ENCODE measurements around the gene GPR183.

Gene GPR183

DNA sequence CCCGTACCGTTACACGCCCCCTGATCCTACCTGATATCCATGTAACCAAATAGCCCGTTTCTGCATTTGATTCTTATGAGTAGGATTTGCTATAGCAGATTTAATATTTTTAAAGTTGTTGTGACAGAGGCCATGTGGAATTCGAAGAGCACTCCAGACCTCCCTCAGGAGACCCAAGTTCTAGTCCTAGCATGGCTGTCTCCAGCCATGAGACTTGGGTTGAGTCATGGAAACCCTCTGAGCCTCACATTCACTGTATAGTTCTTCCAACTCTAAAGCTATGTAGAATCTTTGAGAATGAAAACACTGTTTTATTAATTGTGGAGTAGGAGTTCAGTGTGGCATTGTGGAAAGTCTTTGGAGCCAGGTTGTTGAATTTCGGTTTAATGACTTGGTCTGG, 8.0 kb upstream of the GPR183 start:
- no peaks in the 10 kb centered on the region for H3K9me3 ChIP-seq
- H3K36me3 ChIP-seq, result peaks cover 0 to 11% (median 4%) of the 10 kb centered on the region in 3 donors
- H3K4me3 ChIP-seq, result no peak overlapping the region
- H3K27me3 ChIP-seq, result no peaks in the 10 kb centered on the region
- no peak overlapping the region for H3K27ac ChIP-seq
- DNase-seq, result no peak
- peaks cover 0 to 25% (median 5%) of the 10 kb centered on the region in 4 donors for H3K4me1 ChIP-seq
- TF ChIP-seq, protein P1, sequence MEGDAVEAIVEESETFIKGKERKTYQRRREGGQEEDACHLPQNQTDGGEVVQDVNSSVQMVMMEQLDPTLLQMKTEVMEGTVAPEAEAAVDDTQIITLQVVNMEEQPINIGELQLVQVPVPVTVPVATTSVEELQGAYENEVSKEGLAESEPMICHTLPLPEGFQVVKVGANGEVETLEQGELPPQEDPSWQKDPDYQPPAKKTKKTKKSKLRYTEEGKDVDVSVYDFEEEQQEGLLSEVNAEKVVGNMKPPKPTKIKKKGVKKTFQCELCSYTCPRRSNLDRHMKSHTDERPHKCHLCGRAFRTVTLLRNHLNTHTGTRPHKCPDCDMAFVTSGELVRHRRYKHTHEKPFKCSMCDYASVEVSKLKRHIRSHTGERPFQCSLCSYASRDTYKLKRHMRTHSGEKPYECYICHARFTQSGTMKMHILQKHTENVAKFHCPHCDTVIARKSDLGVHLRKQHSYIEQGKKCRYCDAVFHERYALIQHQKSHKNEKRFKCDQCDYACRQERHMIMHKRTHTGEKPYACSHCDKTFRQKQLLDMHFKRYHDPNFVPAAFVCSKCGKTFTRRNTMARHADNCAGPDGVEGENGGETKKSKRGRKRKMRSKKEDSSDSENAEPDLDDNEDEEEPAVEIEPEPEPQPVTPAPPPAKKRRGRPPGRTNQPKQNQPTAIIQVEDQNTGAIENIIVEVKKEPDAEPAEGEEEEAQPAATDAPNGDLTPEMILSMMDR (IDR thresholded peaks at IDR 0.05), result no peak
- intact Hi-C loops (cut with DNase I; ENCODE audit: low total_unique reads), result no loop called here

- Histone ChIP-seq H3K27me3 (no peaks in the 10 kb centered on the region), H3K27ac (no peak overlapping the region), H3K36me3 (peaks cover 0 to 11% (median 4%) of the 10 kb centered on the region in 3 donors), H3K4me3 (no peak overlapping the region), H3K4me1 (peaks cover 0 to 25% (median 3%) of the 10 kb centered on the region in 4 donors), H3K9me3 (no peaks in the 10 kb centered on the region)
- intact Hi-C loops (cut with DNase I; ENCODE audit: low total_unique reads), result no loop called here
- DNase-seq, result no peak
- TF ChIP-seq, protein P1 (IDR thresholded peaks at IDR 0.05), result no peak
Observed at GRCh38 chr13:99314640-99315176, 7.5 kb upstream of the GPR183 start.

DNA sequence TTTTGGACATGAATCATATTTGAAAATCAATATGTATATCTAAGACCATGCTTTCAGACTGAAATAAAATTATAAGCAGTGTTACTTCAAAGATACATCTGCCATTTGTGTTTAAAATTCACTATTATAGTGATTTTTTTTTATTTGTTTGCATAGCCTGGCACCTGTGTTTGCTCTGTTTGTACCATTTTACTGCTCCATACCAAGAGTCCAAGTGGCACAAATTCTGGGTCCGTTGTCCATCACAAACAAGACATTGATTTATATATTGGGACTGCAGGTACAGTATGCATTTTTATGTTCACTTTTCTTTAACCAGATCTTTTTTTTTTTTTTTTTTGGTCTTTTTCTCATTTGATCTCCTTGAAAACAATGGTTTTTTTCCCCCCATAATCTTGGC, 6.7 kb upstream of the GPR183 start:
- no peak overlapping the region for H3K27ac ChIP-seq
- intact Hi-C loops (cut with DNase I; ENCODE audit: low total_unique reads), result no loop called here
- no peak for DNase-seq
- TF ChIP-seq, protein P1 (IDR thresholded peaks at IDR 0.05), result no peak
- peaks cover 0 to 28% (median 2%) of the 10 kb centered on the region in 4 donors for H3K4me1 ChIP-seq
- peaks cover 0 to 11% (median 4%) of the 10 kb centered on the region in 3 donors for H3K36me3 ChIP-seq
- H3K4me3 ChIP-seq, result no peak overlapping the region
- H3K9me3 ChIP-seq, result no peaks in the 10 kb centered on the region
- H3K27me3 ChIP-seq, result no peaks in the 10 kb centered on the region

GRCh38 chr13:99313501-99313900, 6.3 kb upstream of the GPR183 start:
- no peak overlapping the region for H3K4me3 ChIP-seq
- no peak for DNase-seq
- intact Hi-C loops (cut with DNase I; ENCODE audit: low total_unique reads), result no loop called here
- TF ChIP-seq, protein P1 (IDR thresholded peaks at IDR 0.05), result no peak
- no peaks in the 10 kb centered on the region for H3K9me3 ChIP-seq
- no peaks in the 10 kb centered on the region for H3K27me3 ChIP-seq
- H3K27ac ChIP-seq, result no peak overlapping the region
- H3K4me1 ChIP-seq, result peaks cover 0 to 32% (median 4%) of the 10 kb centered on the region in 4 donors
- H3K36me3 ChIP-seq, result peaks cover 0 to 8% (median 4%) of the 10 kb centered on the region in 3 donors

- Histone ChIP-seq H3K27ac (no peak overlapping the region), H3K36me3 (no peaks in the 10 kb centered on the region), H3K4me3 (no peak overlapping the region), H3K27me3 (no peaks in the 10 kb centered on the region), H3K4me1 (peaks cover 0 to 42% (median 12%) of the 10 kb centered on the region in 4 donors), H3K9me3 (no peaks in the 10 kb centered on the region)
- TF ChIP-seq, protein P1 (IDR thresholded peaks at IDR 0.05), result no peak
- intact Hi-C loops (cut with DNase I; ENCODE audit: low total_unique reads), result no loop called here
- DNase-seq, result peak; percentile 82 to 83
Observed at GRCh38 chr13:99312493-99312883, 5.3 kb upstream of the GPR183 start.
